Ovary (tissue), 3 donors: Measurements from ENCODE around the gene DOCK2.

Experiments
- CTCF ChIP-seq, 3 donors: fragments of 450-650 bp in 2 of 3; fragments of 200-600 bp in 1 of 3; IDR thresholded peaks; one replicate each; pipeline versions ENCODE4 v1.5.1 to v1.8.0; 2016 to 2022; ENCODE audit warnings: antibody characterized with exemption in 3 of 3, mild to moderate bottlenecking in 1 of 3
- EP300 ChIP-seq: sonication (generic); formaldehyde crosslinking; IDR thresholded peaks from one replicate; pipeline ENCODE4 v1.6.1; 2017; ENCODE audit warnings: antibody characterized with exemption
- POLR2A ChIP-seq: fragments of 450-650 bp; IDR thresholded peaks from one replicate; pipeline ENCODE4 v1.6.1; 2017; ENCODE audit warnings: antibody characterized with exemption, mild to moderate bottlenecking, moderate library complexity
- donor health status: DM: no; HTN: no; CAD: no.

GRCh38 chr5:169731221-169731620 lies 94.1 kb downstream of the DOCK2 start:
- TF ChIP-seq CTCF (IDR thresholded peaks at IDR 0.05) (no peak), EP300 (no peak), POLR2A (no peak)
